ENCODE data around the gene SLC6A9.

Gene SLC6A9

DNA sequence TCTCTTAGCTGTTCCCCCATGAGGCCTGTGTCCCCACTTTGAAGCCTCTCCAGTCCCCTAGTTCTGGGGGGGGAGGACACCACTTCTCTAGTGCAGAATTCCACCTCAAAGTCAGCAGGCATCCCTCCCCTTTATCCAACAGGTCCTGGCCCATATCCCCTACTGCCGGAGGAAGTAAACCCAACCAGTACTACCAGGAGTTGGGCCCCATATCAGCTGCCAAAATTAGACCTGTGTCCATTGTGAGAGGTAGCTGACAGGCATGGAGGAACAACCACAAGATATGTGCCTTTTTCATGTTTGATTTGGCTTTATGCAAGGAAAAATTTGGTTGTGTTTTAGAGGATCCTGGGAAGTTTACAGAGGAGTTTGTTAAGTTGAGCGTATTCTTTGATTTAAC is 22.1 kb upstream of the SLC6A9 start:
- no peak for DNase-seq (ENCODE audit: low read depth in 2 of 2)
- no peak overlapping the region for H3K4me3 ChIP-seq (replicated peaks in 1 of 2; ENCODE audit: low read depth in 2 of 2, low read length in 2 of 2)
- no peak for TF ChIP-seq CTCF (IDR thresholded peaks at IDR 0.05; ENCODE audit: low read depth, low read length)

GRCh38 chr1:44050261-44050660 is 19.0 kb upstream of the SLC6A9 start:
- no peak overlapping the region for H3K4me3 ChIP-seq (replicated peaks in 1 of 2; ENCODE audit: low read depth in 2 of 2, low read length in 2 of 2)
- peak; percentile 71 to 77 for DNase-seq (ENCODE audit: low read depth in 2 of 2)
- TF ChIP-seq CTCF (IDR thresholded peaks at IDR 0.05; ENCODE audit: low read depth, low read length), result no peak

DNA sequence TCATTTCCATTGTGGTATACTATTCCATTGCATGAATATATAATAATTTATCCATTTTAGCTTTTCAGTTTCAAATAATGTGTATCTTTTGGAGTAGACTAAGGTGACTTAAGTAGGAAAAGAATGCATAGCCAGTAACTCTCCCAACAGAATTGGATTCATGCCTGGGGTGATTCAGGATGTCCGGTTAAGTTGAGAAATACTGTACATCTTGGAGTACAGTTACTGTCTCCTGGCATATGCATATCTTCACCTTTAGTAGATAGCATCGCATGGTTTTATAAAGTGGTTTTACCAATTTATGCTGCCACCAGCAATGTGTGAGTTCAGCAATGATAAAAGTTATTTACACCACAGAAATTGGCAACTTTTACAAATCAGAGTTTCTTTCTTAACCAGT is 18.6 kb upstream of the SLC6A9 start:
- H3K4me3 ChIP-seq (replicated peaks in 1 of 2; ENCODE audit: low read depth in 2 of 2, low read length in 2 of 2), result no peak overlapping the region
- TF ChIP-seq CTCF (IDR thresholded peaks at IDR 0.05; ENCODE audit: low read depth, low read length), result no peak
- DNase-seq (ENCODE audit: low read depth in 2 of 2), result peak; percentile 86 to 97

- H3K4me3 ChIP-seq (replicated peaks in 1 of 2; ENCODE audit: low read depth in 2 of 2, low read length in 2 of 2), result peak overlapping the region in 1 of 2 donors; percentile 40
- TF ChIP-seq CTCF (IDR thresholded peaks at IDR 0.05; ENCODE audit: low read depth, low read length), result no peak
- peak; percentile 39 to 87 for DNase-seq (ENCODE audit: low read depth in 2 of 2)
These were observed 17.4 kb upstream of the SLC6A9 start for GRCh38 chr1:44048532-44049215.

DNA sequence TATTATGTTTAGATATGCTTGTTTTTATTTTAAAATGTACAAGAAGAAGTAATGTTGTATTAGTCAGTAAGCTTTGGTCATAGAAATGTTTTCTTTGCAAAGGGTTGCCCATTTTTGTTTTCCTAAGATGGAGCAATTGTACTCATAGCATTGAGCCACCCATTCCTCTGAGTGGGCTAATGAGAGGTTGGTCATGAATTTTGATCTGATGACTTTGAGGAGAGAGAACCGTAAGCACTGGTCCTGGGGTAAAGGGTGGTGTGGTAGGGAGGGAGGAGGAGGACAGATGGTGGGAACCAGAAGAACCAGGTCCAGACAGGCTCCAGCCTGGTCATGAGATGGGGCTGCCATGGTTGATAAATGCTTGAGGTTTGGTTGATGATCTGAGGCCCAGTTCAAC is 15.9 kb upstream of the SLC6A9 start:
- peak in 1 of 2 donors; percentile 85 for DNase-seq (ENCODE audit: low read depth in 2 of 2)
- H3K4me3 ChIP-seq (replicated peaks in 1 of 2; ENCODE audit: low read depth in 2 of 2, low read length in 2 of 2), result peak overlapping the region in 1 of 2 donors; percentile 40
- no peak for TF ChIP-seq CTCF (IDR thresholded peaks at IDR 0.05; ENCODE audit: low read depth, low read length)

DNA sequence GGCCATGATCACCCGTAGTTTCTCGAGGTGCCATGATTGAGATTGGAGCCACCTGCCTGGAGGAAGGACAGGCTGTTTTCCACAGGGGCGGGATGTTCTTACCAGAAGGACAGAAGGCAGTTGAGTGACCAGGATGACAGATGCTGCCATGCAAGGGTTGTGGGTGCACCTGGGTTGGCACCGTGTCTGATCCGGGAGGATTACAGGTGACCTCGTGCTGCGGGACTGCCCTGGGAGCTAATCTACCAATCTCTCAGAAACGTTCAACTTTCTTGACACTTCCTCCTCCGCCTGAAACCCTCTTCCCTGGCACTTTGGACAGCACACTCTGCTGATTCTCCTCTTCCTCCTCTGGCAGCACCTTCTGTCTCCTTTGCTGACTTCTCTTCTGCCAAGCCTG is 13.8 kb upstream of the SLC6A9 start:
- DNase-seq (ENCODE audit: low read depth in 2 of 2), result no peak
- no peak for TF ChIP-seq CTCF (IDR thresholded peaks at IDR 0.05; ENCODE audit: low read depth, low read length)
- H3K4me3 ChIP-seq (replicated peaks in 1 of 2; ENCODE audit: low read depth in 2 of 2, low read length in 2 of 2), result no peak overlapping the region

Data from cardiac fibroblast (primary cell).